HG02981 (cell line): ENCODE results near the gene REPS2.
A peak's percentile ranks its signal among the peaks of the same experiment; 100 is the strongest.

Source experiments
- ATAC-seq: cut with Tn5 transposase; IDR thresholded peaks from one replicate; pipeline ENCODE4 v1.9.1; 2021; ENCODE audit warnings: mild to moderate bottlenecking, moderate library complexity; ENCODE audit not compliant: unreplicated experiment

REPS2 gene

GRCh38 chrX:16946361-16946964 is at the start of gene REPS2:
Gene REPS2 (plus strand): TSS chrX:16946658. CDS start chrX:16946862, 204 bp downstream.
- peak; percentile 98 for ATAC-seq

GRCh38 chrX:16897445-16897844 is 49.0 kb upstream of the REPS2 start:
- no peak for ATAC-seq

DNA sequence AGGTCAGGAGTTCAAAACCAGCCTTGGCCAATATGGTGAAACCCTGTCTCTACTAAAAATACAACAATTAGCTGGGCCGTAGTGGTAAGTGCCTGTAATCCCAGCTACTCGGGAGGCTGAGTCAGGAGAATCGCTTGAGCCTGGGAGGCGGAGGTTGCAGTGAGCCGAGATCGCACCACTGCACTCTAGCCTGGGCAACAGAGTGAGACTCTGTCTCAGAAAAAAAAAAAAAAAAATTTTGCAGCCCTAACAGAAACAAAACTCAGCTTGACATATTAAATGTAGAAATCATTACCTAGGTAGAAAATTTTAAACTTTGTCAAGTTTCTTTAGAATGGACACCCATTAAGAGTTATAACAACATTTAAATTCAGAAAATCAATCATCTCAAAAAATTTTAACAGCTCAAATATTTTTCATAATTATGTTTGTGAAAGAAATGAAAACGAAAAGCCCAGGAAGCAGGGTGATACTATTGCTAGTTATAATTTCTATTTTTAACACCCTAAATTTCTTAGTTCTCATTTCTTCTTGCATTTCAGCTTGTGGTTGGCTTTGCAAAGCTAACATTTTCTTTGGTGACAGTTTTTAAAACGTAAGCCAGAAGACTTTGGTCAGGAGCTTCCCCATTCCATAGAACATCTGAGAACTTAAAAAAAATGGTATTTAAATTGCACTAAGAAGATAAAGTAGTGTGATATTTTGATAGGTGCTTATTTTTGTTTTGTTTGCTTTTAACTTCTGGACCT is 43.0 kb upstream of the REPS2 start:
- peak; percentile 56 for ATAC-seq

DNA sequence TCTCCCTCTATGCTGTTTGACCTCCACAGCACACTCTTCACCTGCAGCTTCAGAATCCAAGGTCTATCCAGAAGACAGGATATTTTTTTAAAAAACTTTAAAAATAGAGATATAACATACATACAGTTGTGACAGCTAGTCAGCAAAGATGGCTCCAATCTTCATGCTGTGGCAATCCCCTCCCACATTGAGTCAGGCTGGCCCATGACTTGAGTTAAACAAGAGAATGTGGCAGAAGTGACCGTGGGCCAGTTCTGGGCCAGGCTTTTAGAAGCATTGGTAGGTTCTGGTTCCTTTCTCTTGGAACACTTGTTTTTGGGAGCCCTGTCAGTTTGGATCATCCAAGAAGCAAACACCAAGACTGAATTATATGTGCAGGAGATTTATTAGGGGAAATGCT is 36.1 kb upstream of the REPS2 start:
- ATAC-seq = no peak

DNA sequence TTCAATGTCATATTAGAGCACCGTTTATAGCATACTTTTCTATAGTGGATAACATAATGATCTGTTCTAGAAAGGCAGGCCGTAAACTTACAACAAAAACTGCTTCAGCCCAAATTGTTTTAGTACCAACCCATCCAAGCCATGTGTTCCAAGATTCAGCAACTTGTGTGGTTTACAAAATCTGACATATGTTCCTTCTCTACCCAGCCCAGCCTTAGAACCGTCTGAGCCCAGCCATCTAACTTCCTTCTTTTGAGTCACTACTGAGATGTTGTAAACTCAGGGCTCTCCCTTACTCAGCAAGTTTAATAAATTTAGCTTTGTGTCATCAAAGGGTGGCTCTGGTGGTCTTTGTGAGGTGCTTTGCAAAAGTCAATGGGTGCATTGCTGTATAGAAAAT is 32.4 kb upstream of the REPS2 start:
- ATAC-seq = no peak

GRCh38 chrX:16916561-16916960 is 29.9 kb upstream of the REPS2 start:
- ATAC-seq = no peak

GRCh38 chrX:16917120-16917519 is 29.3 kb upstream of the REPS2 start:
- no peak for ATAC-seq

- no peak for ATAC-seq
Measured at GRCh38 chrX:16918979-16919378, 27.5 kb upstream of the REPS2 start.

DNA sequence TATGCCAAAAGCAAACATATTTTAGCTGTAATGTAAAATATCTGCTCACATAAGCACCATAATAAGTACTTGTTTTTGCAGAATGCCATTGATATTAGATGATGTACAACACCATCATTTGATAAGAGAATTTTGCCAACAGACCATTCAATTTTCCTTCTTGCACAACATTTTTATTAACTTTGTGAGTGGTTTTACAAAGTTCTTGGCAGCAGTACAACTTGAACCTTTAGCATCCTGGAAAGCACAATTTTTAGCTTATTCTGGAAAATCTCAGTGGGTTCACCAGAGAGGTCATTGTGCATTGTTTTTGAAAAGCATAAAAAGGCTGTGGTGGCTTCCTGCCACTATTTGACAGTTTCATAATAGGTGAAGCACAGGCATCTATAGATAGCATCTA is 26.4 kb upstream of the REPS2 start:
- no peak for ATAC-seq

DNA sequence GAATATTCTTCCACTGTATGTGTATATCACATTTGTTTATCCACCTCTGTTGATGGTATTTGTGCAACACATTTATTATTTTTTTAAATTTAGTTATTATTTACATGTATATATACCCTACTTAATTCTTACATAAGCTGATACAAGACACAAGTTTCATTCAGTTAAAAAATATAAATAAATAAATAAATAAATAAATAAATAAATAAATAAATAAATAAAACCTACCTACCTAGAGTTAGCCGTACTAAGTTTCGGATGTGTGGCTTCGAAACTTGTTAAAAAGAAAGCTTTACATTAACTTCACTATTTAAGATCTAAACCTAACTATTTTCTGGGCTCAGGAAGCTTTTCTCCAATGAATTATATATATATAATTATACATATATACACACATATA is 23.3 kb upstream of the REPS2 start:
- ATAC-seq = no peak

GRCh38 chrX:16924631-16925480 is 21.6 kb upstream of the REPS2 start:
- ATAC-seq = no peak

GRCh38 chrX:16930392-16930791 is 16.1 kb upstream of the REPS2 start:
- no peak for ATAC-seq

- ATAC-seq = no peak
Measured at GRCh38 chrX:16931371-16931770, 15.1 kb upstream of the REPS2 start.

DNA sequence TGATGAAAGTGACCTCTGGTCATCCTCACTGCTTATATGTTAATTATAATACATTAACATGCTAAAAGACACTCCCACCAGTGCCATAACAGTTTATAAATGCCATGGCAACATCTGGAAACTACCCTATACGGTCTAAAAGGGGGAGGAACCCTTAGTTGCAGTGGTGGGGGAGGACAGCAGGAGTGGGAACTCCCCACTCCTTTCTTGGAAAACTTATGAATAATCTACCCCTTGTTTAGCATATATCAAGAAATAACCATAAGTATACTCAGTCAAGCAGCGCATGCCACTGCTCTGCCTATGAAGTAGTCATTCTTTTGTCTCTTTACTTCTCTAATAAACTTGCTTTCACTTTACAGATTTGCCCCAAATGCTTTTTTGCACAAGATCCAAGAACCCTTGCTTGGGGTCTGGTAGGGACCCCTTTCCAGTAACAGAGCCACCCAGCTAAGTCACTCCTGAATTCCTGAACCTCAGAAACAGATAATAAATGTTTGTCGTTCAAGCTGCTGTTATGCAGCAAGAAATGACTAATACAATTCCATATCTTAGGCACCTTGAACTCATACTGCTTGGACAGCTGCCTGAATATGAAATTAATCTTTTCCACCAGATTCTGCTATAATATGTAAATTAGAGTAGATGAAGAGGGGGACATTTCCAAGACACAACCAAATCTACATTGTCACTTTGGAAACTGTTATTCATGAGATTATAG is 14.4 kb upstream of the REPS2 start:
- no peak for ATAC-seq

DNA sequence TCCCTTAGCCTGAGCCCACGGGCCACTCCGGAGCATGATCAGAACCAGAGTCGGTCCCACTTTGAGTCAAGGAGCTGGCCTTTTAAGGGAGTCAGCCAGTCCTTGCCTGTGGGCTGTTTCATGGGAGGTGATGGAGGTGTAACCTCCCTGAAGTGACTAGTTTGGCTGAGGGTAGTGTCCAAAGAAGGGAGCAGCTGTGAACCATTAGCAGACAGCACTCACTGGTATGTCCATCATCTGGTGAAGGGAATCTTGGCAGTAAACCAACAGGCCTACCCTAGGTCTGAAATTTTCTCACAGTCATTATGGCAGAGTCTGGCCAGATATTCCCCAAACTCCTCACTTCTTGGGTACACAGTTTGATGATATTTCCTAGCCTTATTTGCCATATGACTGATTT is 12.3 kb upstream of the REPS2 start:
- no peak for ATAC-seq

DNA sequence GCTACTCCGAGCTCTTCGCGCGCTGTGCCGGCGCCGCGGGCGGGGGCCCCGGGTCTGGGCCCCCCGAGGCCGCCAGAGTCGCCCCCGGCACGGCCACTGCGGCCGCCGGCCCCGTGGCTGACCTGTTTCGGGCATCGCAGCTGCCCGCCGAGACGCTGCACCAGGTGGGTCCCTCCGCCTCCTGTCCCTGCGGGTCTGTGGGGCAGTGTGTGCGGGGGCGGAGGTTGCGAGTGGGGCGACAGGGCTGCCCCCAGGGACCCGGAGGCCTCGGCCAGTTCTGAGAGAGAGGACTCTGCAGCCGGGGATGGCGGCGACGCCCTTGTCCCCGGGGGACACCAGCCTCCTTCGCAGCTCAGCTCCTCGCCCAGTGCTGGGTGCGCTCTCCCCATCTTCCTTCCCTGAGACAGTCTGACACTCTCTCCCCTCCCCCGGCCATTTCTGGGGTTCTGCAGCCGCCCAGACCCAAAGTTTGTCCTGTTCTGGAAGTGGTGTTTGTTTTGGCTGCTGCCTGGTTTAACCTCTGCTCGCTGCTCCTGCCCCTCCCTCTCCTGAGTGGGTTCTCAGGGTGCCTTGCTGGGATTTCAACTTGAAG is 609 bp downstream of the REPS2 start:
- ATAC-seq = peak; percentile 17

- ATAC-seq = no peak
Measured at GRCh38 chrX:16950423-16950822, 4.0 kb downstream of the REPS2 start.

DNA sequence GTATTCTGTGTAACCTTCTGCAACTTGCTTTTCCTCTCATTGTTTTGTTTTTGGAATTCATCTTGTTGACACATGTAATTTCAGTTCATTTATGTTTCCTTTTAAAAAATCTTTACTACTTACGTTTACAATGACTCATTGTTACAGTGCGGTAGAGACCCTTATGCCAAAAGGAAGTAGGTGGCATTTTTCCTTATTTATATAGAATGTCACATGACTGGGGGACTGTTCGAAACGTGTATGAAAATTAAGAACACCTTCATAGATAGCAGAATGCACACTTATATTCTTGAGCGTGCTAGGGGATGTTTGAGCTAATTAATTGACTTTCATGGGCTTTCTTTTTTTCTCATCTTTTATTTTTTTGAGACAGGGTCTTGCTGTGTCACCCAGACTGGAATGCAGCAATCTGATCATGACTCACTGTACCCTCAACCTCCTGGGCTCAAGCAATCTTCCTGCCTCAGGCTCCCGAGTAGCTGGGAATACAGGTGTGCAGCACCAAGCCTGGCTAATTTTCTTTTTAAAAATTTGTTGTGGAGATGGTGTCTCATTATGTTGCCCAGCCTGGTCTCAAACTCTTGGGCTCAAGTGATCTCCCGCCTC is 7.3 kb downstream of the REPS2 start:
- ATAC-seq = no peak

DNA sequence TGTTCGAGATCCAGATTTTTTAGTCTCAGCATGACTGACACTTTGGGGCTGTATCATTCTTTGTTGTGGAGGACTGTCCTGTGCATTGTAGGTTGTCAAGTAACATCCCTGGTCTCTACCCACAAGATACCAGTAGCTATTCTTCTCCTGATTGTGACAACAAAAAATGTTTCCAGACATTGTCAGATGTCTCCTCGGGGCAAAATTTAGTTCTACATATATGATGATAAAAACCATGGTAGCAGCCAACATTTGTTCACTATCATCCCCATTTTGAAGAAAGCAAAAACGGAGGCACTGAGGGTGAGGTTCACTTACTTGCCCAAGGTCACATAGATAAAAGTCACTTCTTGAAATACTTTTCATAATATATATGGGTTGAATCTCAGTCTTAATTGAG is 11.3 kb downstream of the REPS2 start:
- ATAC-seq = no peak

DNA sequence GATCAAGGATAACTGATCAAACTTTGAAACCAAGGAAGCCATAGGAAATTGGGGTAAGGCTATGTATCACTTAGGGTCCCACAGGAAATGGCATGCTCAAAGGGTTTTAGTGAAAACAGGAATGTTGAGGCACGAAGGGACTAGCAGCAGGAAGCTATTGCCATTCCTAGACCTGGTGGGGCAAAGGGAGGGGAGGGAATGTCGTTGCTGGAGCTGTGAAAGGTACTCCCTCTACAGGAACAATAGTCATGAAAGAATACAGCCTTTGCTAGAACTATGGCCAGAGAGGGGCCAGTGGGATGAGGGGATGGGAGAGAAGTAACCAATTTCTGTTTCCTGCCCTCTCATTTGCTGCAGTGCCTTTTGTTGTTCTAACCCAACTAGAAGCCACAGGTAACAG is 11.9 kb downstream of the REPS2 start:
- ATAC-seq = no peak
